ENCODE results near the gene MSANTD3.
"Not testable (repeated sequence)": the region's sequence is repeated elsewhere in the genome, so short reads cannot be mapped to it uniquely, and the experiment has no call there.

Gene MSANTD3

DNA sequence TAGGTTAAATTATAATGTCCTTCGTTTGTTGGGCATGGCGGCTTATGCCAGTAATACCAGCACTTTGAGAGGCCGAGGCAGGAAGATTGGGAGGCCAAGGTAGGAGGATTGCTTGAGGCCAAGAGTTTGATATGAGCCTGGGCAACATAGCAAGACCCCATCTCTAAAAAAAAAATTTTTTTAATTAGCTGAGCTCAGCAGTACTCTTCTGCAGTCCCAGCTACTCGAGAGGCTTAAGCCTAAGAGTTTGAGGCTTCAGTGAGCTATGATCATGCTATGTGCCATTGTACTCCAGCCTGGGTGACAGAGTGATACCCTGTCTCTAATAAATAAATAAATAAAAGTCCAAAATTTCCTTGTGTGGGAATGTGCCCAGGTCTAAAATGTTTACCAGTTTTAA, 9.1 kb upstream of the MSANTD3 start:
- no peak for DNase-seq (ENCODE audit: low read depth)
- TF ChIP-seq, protein P1, sequence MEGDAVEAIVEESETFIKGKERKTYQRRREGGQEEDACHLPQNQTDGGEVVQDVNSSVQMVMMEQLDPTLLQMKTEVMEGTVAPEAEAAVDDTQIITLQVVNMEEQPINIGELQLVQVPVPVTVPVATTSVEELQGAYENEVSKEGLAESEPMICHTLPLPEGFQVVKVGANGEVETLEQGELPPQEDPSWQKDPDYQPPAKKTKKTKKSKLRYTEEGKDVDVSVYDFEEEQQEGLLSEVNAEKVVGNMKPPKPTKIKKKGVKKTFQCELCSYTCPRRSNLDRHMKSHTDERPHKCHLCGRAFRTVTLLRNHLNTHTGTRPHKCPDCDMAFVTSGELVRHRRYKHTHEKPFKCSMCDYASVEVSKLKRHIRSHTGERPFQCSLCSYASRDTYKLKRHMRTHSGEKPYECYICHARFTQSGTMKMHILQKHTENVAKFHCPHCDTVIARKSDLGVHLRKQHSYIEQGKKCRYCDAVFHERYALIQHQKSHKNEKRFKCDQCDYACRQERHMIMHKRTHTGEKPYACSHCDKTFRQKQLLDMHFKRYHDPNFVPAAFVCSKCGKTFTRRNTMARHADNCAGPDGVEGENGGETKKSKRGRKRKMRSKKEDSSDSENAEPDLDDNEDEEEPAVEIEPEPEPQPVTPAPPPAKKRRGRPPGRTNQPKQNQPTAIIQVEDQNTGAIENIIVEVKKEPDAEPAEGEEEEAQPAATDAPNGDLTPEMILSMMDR (conservative IDR thresholded peaks at IDR 0.05; ENCODE audit: low read length): no peak
- no peak overlapping the region for H3K4me3 ChIP-seq (ENCODE audit: low read length)

DNA sequence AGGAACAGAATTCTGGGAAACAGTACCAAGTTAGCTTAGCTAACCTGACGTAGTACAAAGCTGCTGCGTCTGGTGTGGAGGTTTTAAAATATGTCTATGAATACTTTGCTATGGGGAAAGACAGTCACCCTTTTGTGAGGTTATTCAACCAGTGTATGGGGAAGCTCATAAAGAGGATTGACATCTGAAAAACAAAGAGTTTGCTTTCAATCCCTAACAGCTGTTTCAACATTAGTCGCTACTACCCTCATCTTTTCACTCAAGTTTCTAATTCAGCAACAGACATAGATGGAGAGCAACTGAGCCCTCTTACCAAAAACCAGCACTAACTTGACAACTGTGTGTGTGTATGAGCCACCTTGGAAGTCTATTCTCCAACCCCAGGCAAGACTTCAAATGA, 7.8 kb upstream of the MSANTD3 start:
- no peak for DNase-seq (ENCODE audit: low read depth)
- H3K4me3 ChIP-seq (ENCODE audit: low read length): no peak overlapping the region
- TF ChIP-seq, protein P1 (conservative IDR thresholded peaks at IDR 0.05; ENCODE audit: low read length): no peak

DNA sequence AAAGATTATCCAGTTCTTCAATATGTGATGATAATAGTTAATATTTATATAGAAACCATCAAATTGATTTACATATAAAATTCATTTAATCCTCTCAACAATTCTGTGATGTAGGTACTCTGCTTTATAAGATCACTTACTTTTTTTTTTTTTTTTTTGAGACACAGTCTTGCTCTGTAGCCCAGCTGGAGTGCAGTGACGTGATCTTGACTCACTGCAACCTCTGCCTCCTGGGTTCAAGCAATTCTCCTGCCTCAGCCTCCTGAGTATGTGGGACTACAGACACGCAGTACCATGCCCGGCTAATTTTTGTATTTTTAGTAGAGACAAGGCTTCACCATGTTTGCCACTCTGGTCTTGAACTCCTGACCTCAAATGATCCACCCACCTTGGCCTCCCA, 5.8 kb upstream of the MSANTD3 start:
- DNase-seq (ENCODE audit: low read depth): not testable (repeated sequence)

DNA sequence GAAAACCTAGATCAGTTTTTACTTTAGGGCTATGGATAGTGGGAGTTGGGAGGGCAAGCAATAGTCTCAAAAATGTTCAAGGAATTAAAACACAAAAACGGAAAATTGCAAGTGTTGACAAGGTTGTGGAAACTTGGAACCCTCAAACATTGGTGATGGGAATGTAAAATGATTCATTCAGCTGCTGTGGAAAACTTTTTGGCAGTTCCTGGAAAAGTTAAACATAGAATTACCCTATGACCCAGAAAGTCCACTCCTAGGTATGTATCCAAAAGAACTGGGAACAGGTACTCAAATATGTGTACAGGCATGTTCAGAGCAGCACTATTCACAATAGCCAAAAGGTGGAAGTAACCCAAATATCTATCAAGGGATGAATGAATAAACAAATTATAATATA, 1.2 kb upstream of the MSANTD3 start:
- H3K4me3 ChIP-seq (ENCODE audit: low read length): no peak overlapping the region
- DNase-seq (ENCODE audit: low read depth): peak; percentile 5
- TF ChIP-seq, protein P1 (conservative IDR thresholded peaks at IDR 0.05; ENCODE audit: low read length): no peak

More for the DNA sequence above, 5.8 kb upstream of the MSANTD3 start:
- not testable (repeated sequence) for H3K4me3 ChIP-seq (ENCODE audit: low read length)

GRCh38 chr9:100426189-100426529, 784 bp upstream of the MSANTD3 start:
- TF ChIP-seq, protein P1 (conservative IDR thresholded peaks at IDR 0.05; ENCODE audit: low read length): no peak
- H3K4me3 ChIP-seq (ENCODE audit: low read length): peak overlapping the region; percentile 72
- DNase-seq (ENCODE audit: low read depth): no peak

GRCh38 chr9:100427366-100428263, 672 bp downstream of the MSANTD3 start:
- H3K4me3 ChIP-seq (ENCODE audit: low read length): peak overlapping the region; percentile 77
- TF ChIP-seq, protein P1 (conservative IDR thresholded peaks at IDR 0.05; ENCODE audit: low read length): peak; percentile 2; the same call in 1 of the 2 replicates
- peak; percentile 65 for DNase-seq (ENCODE audit: low read depth)

- TF ChIP-seq, protein P1 (conservative IDR thresholded peaks at IDR 0.05; ENCODE audit: low read length): no peak
- H3K4me3 ChIP-seq (ENCODE audit: low read length): peak overlapping the region; percentile 77
- DNase-seq (ENCODE audit: low read depth): peak; percentile 99
Observed at GRCh38 chr9:100428871-100429654, 2.1 kb downstream of the MSANTD3 start.
